Mucosa of stomach (tissue), 1 donor: ENCODE data around the gene SHC4.

Source experiments
- H3K27me3 ChIP-seq: one replicate; pipeline ENCODE4 v1.7.0; 2013; ENCODE audit warnings: mild to moderate bottlenecking, low read length; ENCODE audit not compliant: control insufficient read depth, insufficient read depth
- H3K36me3 ChIP-seq: one replicate; pipeline ENCODE4 v1.7.0; 2013; ENCODE audit warnings: low read length; ENCODE audit not compliant: control insufficient read depth, insufficient read depth
- H3K4me1 ChIP-seq: one replicate; pipeline ENCODE4 v1.7.0; 2013; ENCODE audit warnings: mild to moderate bottlenecking, low read length; ENCODE audit not compliant: control insufficient read depth, insufficient read depth
- H3K4me3 ChIP-seq: one replicate; pipeline ENCODE4 v1.7.0; 2013; ENCODE audit warnings: low read length
- H3K9ac ChIP-seq: one replicate; pipeline ENCODE4 v1.7.0; 2013; ENCODE audit warnings: mild to moderate bottlenecking, low read length, moderate library complexity
- H3K9me3 ChIP-seq: one replicate; pipeline ENCODE4 v1.7.0; 2013; ENCODE audit warnings: mild to moderate bottlenecking, low read length, moderate library complexity; ENCODE audit not compliant: control insufficient read depth
- donor health status: Pancreatic carcinoma.

SHC4 gene

DNA sequence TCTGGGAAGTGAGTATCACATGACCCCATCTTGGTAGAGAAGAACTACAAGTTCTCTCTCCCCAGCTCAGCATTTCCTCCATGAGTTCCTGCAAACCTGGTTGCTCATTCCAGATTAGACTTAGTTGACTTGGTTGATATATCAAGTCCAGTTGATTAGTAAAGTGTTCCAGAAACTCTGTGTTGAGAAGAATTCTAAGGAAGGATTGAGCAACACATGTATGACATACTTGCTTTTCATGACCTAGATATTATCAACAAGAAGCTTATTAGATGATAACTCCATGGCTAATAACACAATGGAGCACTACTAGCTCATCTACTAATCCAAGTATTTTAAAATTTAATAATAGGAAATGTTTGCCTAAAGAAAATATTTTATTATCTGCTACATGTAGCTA lies 92.2 kb downstream of the SHC4 start:
- Histone ChIP-seq H3K9ac (no peak overlapping the region), H3K27me3 (no peaks in the 10 kb centered on the region), H3K4me3 (no peak overlapping the region), H3K9me3 (no peaks in the 10 kb centered on the region), H3K4me1 (no peaks in the 10 kb centered on the region), H3K36me3 (no peaks in the 10 kb centered on the region)

DNA sequence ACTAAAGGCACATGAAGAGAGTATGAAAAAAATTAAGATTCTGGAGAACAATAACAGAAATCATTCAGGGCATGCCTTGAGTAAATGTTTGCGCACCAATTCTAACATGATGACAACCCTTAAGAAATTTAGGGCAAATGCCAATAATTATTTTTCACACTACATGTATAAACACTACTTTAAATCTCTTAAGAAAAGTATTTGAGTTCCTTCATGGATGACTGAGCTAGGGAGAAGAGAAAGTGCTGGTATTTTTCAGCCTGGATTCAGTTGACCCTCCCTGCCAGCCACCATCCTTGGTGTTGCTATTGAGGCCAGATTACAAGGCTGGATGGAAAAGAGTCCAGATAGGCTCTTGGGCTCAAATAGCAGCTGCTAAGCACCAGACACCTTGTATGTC lies 93.8 kb downstream of the SHC4 start:
- Histone ChIP-seq H3K27me3 (no peaks in the 10 kb centered on the region), H3K9me3 (no peaks in the 10 kb centered on the region), H3K4me1 (no peaks in the 10 kb centered on the region), H3K36me3 (no peaks in the 10 kb centered on the region), H3K9ac (no peak overlapping the region), H3K4me3 (no peak overlapping the region)

DNA sequence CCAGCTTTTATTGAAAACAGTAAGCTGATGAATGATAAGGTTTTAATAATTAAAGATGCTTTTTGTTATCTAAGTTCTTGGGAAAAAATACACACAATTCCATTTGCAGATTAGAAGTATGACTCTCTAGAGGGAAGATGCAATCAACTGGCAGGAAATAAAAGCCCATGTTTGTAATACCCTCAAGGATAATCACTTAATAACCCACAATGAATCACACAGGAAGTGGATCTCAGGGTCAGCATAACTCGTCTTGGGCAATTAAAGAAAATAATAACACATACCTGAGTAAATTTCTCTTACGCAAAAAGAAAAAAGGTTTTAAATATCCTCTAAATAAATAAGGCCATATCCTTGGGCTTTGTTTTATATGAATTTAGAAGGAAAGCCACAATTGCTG lies 95.2 kb downstream of the SHC4 start:
- Histone ChIP-seq H3K4me3 (no peak overlapping the region), H3K27me3 (no peaks in the 10 kb centered on the region), H3K36me3 (no peaks in the 10 kb centered on the region), H3K9ac (no peak overlapping the region), H3K4me1 (no peaks in the 10 kb centered on the region), H3K9me3 (no peaks in the 10 kb centered on the region)

DNA sequence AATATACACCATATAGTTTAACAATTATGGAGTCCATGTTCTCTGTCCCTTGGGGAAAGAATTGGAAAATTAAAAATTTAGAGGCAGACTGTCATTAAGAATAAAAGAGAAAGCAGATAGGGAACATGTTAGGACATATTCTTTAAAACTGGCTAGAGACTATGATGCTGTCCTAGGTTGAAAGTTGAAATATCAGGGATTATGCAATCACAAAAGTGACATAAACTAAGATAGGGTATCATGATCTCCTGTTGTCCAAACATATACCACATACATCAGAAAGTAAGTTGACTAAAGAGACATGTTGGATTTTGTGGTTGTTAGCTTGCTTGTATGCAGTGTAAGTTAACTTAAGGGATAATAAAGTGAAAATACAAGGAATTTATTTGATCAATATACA lies 95.7 kb downstream of the SHC4 start:
- no peaks in the 10 kb centered on the region for H3K9me3 ChIP-seq
- no peaks in the 10 kb centered on the region for H3K36me3 ChIP-seq
- H3K4me3 ChIP-seq, result no peak overlapping the region
- no peak overlapping the region for H3K9ac ChIP-seq
- H3K4me1 ChIP-seq, result no peaks in the 10 kb centered on the region
- no peaks in the 10 kb centered on the region for H3K27me3 ChIP-seq

DNA sequence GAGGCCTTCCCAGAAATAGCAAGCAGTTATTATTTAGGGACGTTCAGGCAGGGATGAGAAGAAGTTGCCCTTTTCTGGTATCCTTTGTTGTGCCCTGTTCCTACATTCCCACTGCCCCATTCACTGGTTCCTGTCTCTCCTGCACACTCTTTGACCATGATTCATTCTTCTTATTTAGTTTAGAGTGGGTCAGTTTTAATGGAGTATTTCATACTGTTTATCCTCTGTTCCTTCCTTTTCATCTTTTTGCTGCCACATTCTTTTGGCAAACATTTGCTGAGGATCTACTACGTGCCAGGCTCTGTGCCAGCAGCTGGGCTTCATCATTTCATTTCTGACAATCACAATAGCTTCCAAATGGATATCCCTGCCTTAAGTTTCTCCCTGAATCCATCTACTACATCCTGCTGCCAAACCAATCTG lies 97.6 kb downstream of the SHC4 start:
- no peaks in the 10 kb centered on the region for H3K4me1 ChIP-seq
- H3K27me3 ChIP-seq, result no peaks in the 10 kb centered on the region
- no peaks in the 10 kb centered on the region for H3K36me3 ChIP-seq
- H3K4me3 ChIP-seq, result no peak overlapping the region
- H3K9me3 ChIP-seq, result no peaks in the 10 kb centered on the region
- no peak overlapping the region for H3K9ac ChIP-seq

DNA sequence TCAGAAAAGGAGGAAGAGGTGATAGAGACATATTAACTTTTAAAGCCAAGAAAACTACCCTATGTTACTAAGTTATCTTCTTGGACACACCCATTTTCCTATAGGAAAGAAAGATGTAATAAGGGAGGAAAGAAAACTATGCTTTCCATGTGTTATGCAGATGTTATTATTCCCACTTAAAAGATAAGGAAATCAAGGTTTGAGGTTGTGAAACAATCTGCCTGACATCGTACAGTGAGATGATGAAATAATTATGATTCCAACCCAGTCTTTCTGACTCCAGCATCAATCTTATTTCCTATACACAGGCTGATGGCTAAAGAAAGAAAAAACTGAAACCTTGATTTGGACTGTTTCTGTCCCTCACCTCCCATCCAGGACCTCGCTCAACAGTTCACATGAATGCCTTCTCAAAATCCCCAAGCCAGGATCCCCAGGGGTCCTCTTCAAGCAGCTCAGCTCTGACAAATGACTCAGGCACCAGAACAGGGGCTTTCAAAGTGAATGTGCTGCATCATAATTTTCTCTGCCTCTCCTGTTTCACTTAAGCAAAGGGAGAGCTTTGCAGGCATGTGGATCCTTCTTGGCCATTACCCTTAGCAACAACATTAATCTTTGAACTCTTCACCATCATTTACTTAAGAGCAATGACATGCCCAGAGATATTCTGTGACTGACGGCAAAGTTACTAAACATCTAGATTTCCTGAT lies 98.2 kb downstream of the SHC4 start:
- Histone ChIP-seq H3K27me3 (no peaks in the 10 kb centered on the region), H3K4me1 (no peaks in the 10 kb centered on the region), H3K36me3 (no peaks in the 10 kb centered on the region), H3K9ac (no peak overlapping the region), H3K4me3 (no peak overlapping the region), H3K9me3 (no peaks in the 10 kb centered on the region)

DNA sequence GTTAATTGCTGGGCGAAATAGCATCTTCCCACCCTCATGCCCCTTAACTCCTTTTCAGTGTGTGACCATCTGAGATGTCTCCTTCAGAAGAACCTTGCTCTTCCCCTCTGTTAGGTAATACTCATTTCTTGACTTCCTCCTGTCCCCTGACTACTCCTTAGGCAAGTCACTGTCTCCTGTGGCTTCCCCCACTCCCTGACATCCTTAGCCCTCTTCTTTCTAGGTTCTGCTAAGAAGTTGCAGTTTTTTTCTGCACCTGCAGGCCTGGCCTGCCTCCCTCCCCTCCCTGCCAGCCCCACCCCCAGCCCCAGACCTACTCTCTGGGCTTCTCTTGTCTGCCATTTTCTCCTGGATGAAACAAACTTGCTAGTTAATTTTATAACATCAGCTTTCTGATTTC lies 101.0 kb downstream of the SHC4 start:
- H3K4me1 ChIP-seq, result no peaks in the 10 kb centered on the region
- no peaks in the 10 kb centered on the region for H3K9me3 ChIP-seq
- H3K36me3 ChIP-seq, result no peaks in the 10 kb centered on the region
- H3K9ac ChIP-seq, result no peak overlapping the region
- H3K4me3 ChIP-seq, result no peak overlapping the region
- H3K27me3 ChIP-seq, result no peaks in the 10 kb centered on the region

DNA sequence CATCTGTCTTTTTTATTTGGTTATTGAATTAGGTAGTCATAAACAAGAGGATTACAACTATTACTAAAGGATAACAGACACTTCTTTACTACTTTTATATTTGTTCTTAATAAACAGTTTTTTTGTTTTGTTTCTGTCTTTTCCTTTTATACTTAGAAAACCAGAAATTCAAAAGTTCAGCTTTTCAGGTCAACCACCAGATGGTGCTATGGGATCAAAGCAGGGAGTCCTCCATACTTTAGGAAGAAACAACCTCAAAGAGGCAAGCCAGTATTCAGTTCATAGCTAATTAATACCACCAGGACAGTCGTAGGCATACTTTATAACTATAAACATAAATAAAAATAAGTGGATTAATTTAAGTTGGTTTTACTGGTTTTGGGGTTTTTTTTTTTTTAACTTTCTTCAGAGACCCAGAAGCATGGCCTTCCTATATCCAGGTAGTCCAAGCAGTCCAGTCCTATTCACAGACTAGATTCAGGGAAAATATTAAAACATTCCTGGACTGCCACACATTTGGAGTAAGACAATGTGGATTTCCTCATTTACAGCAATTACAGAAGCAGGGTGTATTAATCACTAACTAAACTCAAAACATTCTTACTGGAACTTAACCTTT lies 101.8 kb downstream of the SHC4 start:
- no peak overlapping the region for H3K9ac ChIP-seq
- H3K36me3 ChIP-seq, result no peaks in the 10 kb centered on the region
- H3K4me3 ChIP-seq, result no peak overlapping the region
- no peaks in the 10 kb centered on the region for H3K27me3 ChIP-seq
- H3K9me3 ChIP-seq, result no peaks in the 10 kb centered on the region
- no peaks in the 10 kb centered on the region for H3K4me1 ChIP-seq

DNA sequence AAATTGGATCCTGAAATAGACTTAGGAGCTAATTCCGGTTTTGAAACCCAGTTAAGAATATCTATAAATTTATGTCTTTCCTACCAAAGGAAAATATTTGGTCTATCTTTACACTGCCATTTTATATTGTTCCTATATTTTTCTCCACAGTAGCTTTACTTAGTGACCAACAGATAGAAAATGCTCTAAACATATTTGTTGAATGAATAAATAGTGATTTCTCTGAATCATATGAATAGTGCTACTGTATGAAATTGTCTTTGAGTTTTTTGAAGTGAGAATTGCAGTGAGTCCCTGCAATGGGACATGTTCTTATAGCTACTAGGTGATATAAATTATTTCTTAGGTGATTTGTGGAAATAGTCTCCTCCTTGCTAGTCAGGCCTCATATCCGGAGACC lies 104.3 kb downstream of the SHC4 start:
- Histone ChIP-seq H3K36me3 (no peaks in the 10 kb centered on the region), H3K4me1 (no peaks in the 10 kb centered on the region), H3K4me3 (no peak overlapping the region), H3K27me3 (no peaks in the 10 kb centered on the region), H3K9me3 (no peaks in the 10 kb centered on the region), H3K9ac (no peak overlapping the region)

DNA sequence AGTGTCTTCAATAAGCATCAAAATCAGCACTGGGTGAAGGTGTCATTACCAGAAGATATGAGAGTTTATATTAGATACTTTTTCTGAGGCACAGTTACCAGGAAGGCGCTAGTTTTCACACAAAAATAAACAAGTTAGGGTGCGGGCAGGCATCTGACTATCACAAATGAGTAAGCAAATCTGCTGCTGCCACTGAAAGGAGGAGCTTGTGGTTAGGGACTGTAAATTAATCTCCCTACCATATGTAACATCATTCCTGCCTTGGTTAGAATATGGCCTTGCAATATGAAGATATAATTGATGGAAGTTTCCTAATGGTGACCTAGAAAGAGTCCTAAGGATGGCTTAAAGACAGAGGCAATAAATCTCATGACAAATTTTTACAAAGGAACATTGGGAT lies 105.3 kb downstream of the SHC4 start:
- H3K4me3 ChIP-seq, result no peak overlapping the region
- no peak overlapping the region for H3K9ac ChIP-seq
- no peaks in the 10 kb centered on the region for H3K36me3 ChIP-seq
- no peaks in the 10 kb centered on the region for H3K4me1 ChIP-seq
- no peaks in the 10 kb centered on the region for H3K27me3 ChIP-seq
- H3K9me3 ChIP-seq, result no peaks in the 10 kb centered on the region

DNA sequence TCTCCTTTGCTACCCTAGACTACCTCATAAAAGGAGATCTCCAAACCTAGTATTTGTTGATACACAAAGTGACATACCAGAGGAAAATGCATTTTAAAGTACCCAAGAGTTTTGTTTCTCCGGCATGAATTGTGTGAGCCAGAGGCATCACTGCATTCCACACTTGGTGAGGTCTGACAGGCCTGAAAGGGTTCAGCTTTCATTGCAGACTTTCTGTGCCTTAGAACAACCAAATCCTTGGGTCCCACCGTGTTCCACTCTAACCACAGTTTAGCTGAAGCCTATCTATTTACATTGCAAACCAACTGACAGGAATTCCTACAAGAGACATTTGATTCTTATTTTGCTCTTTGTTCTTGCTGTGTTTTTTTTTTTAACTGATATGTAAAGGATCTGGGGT lies 106.8 kb downstream of the SHC4 start:
- no peaks in the 10 kb centered on the region for H3K4me1 ChIP-seq
- no peaks in the 10 kb centered on the region for H3K27me3 ChIP-seq
- H3K4me3 ChIP-seq, result no peak overlapping the region
- H3K36me3 ChIP-seq, result no peaks in the 10 kb centered on the region
- H3K9ac ChIP-seq, result no peak overlapping the region
- H3K9me3 ChIP-seq, result no peaks in the 10 kb centered on the region

DNA sequence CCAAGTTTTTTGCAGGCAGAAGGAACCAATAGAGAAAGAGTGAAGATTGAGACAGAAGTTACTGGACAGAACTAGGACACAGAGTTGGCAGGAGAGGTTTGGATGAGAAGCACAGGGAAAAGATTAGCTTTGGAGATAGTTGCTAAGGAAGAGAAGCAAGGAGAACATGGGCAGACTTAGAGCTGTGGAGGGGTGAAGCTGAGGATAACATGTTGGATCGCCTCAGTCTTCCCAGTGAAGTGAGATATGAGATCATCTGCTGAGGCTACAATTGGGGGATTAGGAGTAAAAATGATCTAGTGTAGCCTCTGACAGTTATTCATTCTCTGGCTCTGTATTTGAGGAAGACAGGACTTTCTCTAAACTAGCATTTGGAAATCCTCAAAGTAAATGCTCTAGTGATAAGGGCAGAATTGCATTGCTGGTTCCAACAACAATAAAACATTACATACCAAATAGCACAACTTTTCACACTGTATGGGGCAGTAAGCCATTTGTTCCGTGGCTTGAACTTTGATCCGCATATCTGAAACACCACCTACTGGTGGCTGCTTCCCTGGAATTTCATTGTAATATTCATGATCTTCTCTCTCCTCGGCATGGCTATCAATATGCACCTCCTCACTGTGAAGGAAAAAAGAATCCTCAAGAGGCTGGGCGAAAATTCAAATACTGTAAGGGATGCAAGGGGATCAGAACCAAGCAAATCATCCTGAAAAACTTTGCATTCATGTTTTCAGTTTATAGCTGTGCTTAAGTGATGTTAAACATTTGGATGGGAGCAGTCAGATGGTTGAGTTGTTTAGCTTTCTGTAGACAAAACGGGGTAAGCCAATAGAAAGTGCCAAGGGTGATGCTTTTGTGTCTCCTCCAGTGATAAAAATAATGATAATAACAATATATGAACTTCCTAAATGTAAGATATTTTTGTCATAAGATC lies 107.9 kb downstream of the SHC4 start:
- Histone ChIP-seq H3K27me3 (no peaks in the 10 kb centered on the region), H3K36me3 (no peaks in the 10 kb centered on the region), H3K9ac (no peak overlapping the region), H3K4me1 (no peaks in the 10 kb centered on the region), H3K4me3 (no peak overlapping the region), H3K9me3 (no peaks in the 10 kb centered on the region)
